Stomach (tissue), 4 donors: Measurements from ENCODE around the gene CHKB.

Experiments
- CTCF ChIP-seq, 7 experiments: fragments of 450-650 bp in 4 of 7; fragments of 200-600 bp in 3 of 7; sonication (generic) in 3 of 7; IDR thresholded peaks; one replicate each; pipeline ENCODE4 v1.5.1; 2016 to 2019; ENCODE audit warnings: antibody characterized with exemption in 7 of 7, control low read depth in 2 of 7, mild to moderate bottlenecking in 1 of 7
- EP300 ChIP-seq: sonication (generic); formaldehyde crosslinking; IDR thresholded peaks from one replicate; pipeline ENCODE4 v1.6.1; 2017; ENCODE audit warnings: antibody characterized with exemption

GRCh38 chr22:50625568-50626313 is 43.1 kb upstream of the CHKB start:
- TF ChIP-seq EP300 (no peak), CTCF (IDR thresholded peaks at IDR 0.05) (no peak)
